ENCODE results near the gene SCP2D1.

GRCh38 chr20:18839507-18840247 is 26.1 kb downstream of the SCP2D1 start:
- no peak for TF ChIP-seq ZNF696 (CRISPR knock-in tag; conservative IDR thresholded peaks at IDR 0.05)
- TF ChIP-seq DPF2 (IDR thresholded peaks at IDR 0.05): no peak
- no peak for TF ChIP-seq ZFX (CRISPR knock-in tag; IDR thresholded peaks at IDR 0.05)
- TF ChIP-seq SREBF2 (CRISPR knock-in tag; IDR thresholded peaks at IDR 0.05): no peak
- TF ChIP-seq ZNF224 (CRISPR knock-in tag; IDR thresholded peaks at IDR 0.05): no peak
- TF ChIP-seq PKNOX1 (IDR thresholded peaks at IDR 0.05): no peak
- no peak for TF ChIP-seq PHB (CRISPR knock-in tag; IDR thresholded peaks at IDR 0.05)
- no peak for TF ChIP-seq GABPA (tag; conservative IDR thresholded peaks at IDR 0.05; ENCODE audit: low read depth)
- TF ChIP-seq BHLHE40 (IDR thresholded peaks at IDR 0.05; ENCODE audit: low read length): no peak
- TF ChIP-seq CTCF (IDR thresholded peaks at IDR 0.05 in 2 of 3, conservative IDR thresholded peaks at IDR 0.05 in 1 of 3; ENCODE audit: insufficient read depth in 2 of 3, low read depth in 1 of 3, low read length in 3 of 3): no peak
- TF ChIP-seq KAT2B (IDR thresholded peaks at IDR 0.05; ENCODE audit: low read depth, low read length): no peak
- TF ChIP-seq ZC3H11A (IDR thresholded peaks at IDR 0.05; ENCODE audit: low read depth, low read length): no peak
- TF ChIP-seq SIN3B (IDR thresholded peaks at IDR 0.05; ENCODE audit: low read depth): no peak

All from K562 (cell line).